ENCODE results near the gene HSH2D. TPM values are rescaled to one million over a fixed set of nuclear protein-coding genes. Genes with fewer than 3 reads are reported as not detected.

The HSH2D gene
- total and polyA plus RNA-seq, 4 experiments from 2014 or later: 5.5 to 18.8 (median 15.2) TPM

DNA sequence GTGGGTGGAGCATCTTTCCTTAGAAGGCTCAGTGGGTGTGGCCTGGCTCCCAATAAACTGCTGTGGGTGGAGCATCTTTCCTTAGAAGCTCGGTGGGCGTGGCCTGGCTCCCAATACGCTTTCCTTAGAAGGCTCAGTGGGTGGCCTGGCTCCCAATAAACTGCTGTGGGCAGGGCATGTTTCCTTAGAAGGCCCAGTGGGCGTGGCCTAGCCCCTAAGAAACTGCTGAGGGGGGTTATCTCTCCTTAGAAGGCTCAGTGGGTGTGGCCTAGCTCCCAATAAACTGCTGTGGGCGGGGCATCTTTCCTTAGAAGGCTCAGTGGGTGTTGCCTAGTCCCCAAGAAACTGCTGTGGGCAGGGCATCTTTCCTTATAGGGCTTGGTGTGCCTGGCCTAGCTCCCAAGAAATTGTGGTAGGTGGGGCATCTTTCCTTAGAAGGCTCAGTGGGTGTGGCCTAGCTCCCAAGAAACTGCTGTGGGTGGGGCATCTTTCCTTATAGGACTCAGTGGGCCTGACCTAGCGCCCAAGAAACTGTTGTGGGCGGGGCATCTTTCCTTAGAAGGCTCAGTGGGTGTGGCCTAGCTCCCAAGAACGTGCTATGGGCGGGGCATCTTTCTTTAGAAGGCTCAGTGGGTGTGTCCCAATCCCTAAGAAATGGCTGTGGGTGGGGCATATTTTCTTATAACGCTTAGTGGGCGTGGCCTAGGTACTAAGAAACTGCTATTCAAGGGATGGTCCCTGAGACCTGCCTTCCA lies 10.3 kb downstream of the HSH2D start:
- H3K9me3 Mint-ChIP-seq: peaks cover 0 to 3% (median 0%) of the 10 kb centered on the region in 8 donors
- intact Hi-C loops (cut with micrococcal nuclease): no loop called here
- H3K27me3 Mint-ChIP-seq: no peaks in the 10 kb centered on the region
- ChIA-PET POLR2A (ENCODE audit: partially characterized antibody) (interaction anchor here (0.6 to 1.2 kb wide), 2 partner anchors 17 to 83 kb away, joined by 3 read pairs; no protein-coding TSS in a partner anchor), CTCF (ENCODE audit: partially characterized antibody) (interaction anchor here (1.0 kb wide), 2 partner anchors 10 to 91 kb away, joined by 3 read pairs; partner anchors contain the start of gene HSH2D)
- Histone ChIP-seq H3K36me3 (ENCODE audit: insufficient read depth, low read length) (peaks cover 59% of the 10 kb centered on the region), H3K27me3 (ENCODE audit: insufficient read depth, low read length) (no peaks in the 10 kb centered on the region), H3K27ac (ENCODE audit: low read depth, low read length) (no peak overlapping the region), H3K9me3 (ENCODE audit: control insufficient read depth in 1 of 2, low read length in 2 of 2) (no peaks in the 10 kb centered on the region), H3K4me1 (ENCODE audit: insufficient read depth, low read length) (no peaks in the 10 kb centered on the region), H3K4me3 (ENCODE audit: low read length in 2 of 2) (no peak overlapping the region)
- peak overlapping the region in 1 of 7 donors; percentile 86 for H3K27ac Mint-ChIP-seq
- H3K4me3 Mint-ChIP-seq: no peak overlapping the region
- H3K4me1 Mint-ChIP-seq: peaks cover 0 to 4% (median under 1%) of the 10 kb centered on the region in 4 donors
- H3K36me3 Mint-ChIP-seq: peaks cover 41 to 61% of the 10 kb centered on the region in 2 donors
- DNase-seq: no peak

DNA sequence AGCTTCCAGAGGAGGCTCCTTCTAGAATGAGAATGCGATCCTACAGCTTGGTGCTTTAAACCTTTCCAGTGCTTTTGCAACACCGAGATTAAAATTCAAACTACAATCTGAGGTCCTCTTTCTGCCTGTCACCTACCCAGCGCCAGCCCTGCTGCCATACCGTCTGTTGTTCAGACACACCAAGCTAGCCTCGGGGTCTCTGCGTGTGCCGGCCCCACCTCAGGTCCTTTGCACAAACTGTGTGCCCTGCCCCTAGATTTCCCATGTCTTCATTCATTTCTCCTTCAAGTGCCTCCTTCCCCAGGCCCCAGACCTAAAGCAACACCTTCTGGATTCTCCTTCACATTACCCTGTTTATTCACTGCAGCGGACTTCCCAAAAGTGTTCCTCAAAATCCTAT lies 11.1 kb downstream of the HSH2D start:
- DNase-seq: no peak
- Mint-ChIP-seq H3K4me3 (no peak overlapping the region), H3K4me1 (peaks cover 0 to 4% (median 0%) of the 10 kb centered on the region in 4 donors), H3K27me3 (no peaks in the 10 kb centered on the region), H3K36me3 (peaks cover 41 to 53% of the 10 kb centered on the region in 2 donors), H3K9me3 (peaks cover 0 to 3% (median 0%) of the 10 kb centered on the region in 8 donors), H3K27ac (peak overlapping the region in 6 of 7 donors; percentile 0 to 75 (median 18))
- H3K27me3 ChIP-seq (ENCODE audit: insufficient read depth, low read length): no peaks in the 10 kb centered on the region
- CTCF ChIA-PET (ENCODE audit: partially characterized antibody): interaction anchor here (1.0 kb wide), 2 partner anchors 11 to 92 kb away, joined by 3 read pairs; partner anchors contain the start of gene HSH2D
- H3K36me3 ChIP-seq (ENCODE audit: insufficient read depth, low read length): peaks cover 54% of the 10 kb centered on the region
- H3K4me1 ChIP-seq (ENCODE audit: insufficient read depth, low read length): no peaks in the 10 kb centered on the region
- intact Hi-C loops (cut with micrococcal nuclease): no loop called here
- POLR2A ChIA-PET (ENCODE audit: partially characterized antibody): no interaction called here
- H3K9me3 ChIP-seq (ENCODE audit: control insufficient read depth in 1 of 2, low read length in 2 of 2): no peaks in the 10 kb centered on the region
- no peak overlapping the region for H3K27ac ChIP-seq (ENCODE audit: low read depth, low read length)
- H3K4me3 ChIP-seq (ENCODE audit: low read length in 2 of 2): no peak overlapping the region

DNA sequence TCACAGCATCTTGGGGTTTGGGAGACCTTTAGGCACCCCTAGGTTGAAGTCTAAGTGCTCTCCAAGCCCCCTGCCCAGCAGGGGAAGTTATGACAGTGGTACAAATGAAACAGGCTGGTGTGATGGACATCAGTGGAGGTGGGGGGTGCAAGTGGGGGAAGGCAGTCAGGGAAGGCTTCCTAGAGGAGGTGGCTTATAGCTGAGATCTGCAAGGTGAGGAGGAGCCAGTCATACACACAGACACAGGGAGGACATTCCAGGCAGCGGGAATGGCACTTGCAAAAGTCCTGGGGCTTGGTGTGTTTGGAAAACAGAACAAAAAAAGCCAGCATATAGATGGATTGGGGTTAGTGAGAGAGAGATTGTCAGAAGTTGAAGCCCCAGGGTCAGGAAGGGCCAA lies 11.6 kb downstream of the HSH2D start:
- intact Hi-C loops (cut with micrococcal nuclease): no loop called here
- Histone ChIP-seq H3K4me3 (ENCODE audit: low read length in 2 of 2) (no peak overlapping the region), H3K27ac (ENCODE audit: low read depth, low read length) (no peak overlapping the region), H3K4me1 (ENCODE audit: insufficient read depth, low read length) (no peaks in the 10 kb centered on the region), H3K9me3 (ENCODE audit: control insufficient read depth in 1 of 2, low read length in 2 of 2) (no peaks in the 10 kb centered on the region), H3K27me3 (ENCODE audit: insufficient read depth, low read length) (no peaks in the 10 kb centered on the region), H3K36me3 (ENCODE audit: insufficient read depth, low read length) (peaks cover 48% of the 10 kb centered on the region)
- Mint-ChIP-seq H3K4me1 (peaks cover 0 to 4% (median 0%) of the 10 kb centered on the region in 4 donors), H3K27ac (peak overlapping the region in 6 of 7 donors; percentile 3 to 78 (median 26)), H3K9me3 (peaks cover 0 to 3% (median 0%) of the 10 kb centered on the region in 8 donors), H3K36me3 (peaks cover 41 to 50% of the 10 kb centered on the region in 2 donors), H3K27me3 (no peaks in the 10 kb centered on the region), H3K4me3 (no peak overlapping the region)
- POLR2A ChIA-PET (ENCODE audit: partially characterized antibody): no interaction called here
- CTCF ChIA-PET (ENCODE audit: partially characterized antibody): interaction anchor here (0.9 to 1.0 kb wide), 3 partner anchors 12 to 94 kb away, joined by 3 read pairs; partner anchors contain the start of gene HSH2D
- no peak for DNase-seq

DNA sequence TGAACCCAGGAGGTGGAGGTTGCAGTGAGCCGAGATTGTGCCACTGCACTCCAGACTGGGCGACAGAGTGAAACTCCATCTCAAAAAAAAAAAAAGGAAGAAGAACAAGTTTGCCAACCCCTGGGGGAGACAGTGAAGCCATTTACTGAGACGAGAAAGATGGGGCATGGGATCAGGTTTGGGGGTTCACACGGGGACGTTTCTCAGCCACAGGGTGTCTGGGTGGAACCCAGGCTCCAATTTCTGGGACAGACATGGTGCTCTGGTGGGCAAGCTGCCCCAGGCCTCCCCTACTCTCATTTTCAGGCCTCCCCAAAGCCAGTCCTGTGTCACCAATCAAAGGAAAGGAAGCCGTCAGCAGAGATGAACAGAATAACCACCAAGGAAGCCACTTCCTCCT lies 13.4 kb downstream of the HSH2D start:
- H3K4me1 Mint-ChIP-seq: peaks cover 0 to 5% (median 2%) of the 10 kb centered on the region in 4 donors
- CTCF ChIA-PET (ENCODE audit: partially characterized antibody): no interaction called here
- no peak overlapping the region for H3K27ac ChIP-seq (ENCODE audit: low read depth, low read length)
- intact Hi-C loops (cut with micrococcal nuclease): no loop called here
- POLR2A ChIA-PET (ENCODE audit: partially characterized antibody): interaction anchor here (2.0 kb wide), 1 partner anchor 13 kb away, joined by 5 read pairs; the partner anchor contains the start of gene HSH2D
- H3K4me1 ChIP-seq (ENCODE audit: insufficient read depth, low read length): no peaks in the 10 kb centered on the region
- H3K9me3 ChIP-seq (ENCODE audit: control insufficient read depth in 1 of 2, low read length in 2 of 2): no peaks in the 10 kb centered on the region
- peak overlapping the region in 1 of 7 donors; percentile 27 for H3K27ac Mint-ChIP-seq
- H3K27me3 ChIP-seq (ENCODE audit: insufficient read depth, low read length): no peaks in the 10 kb centered on the region
- H3K36me3 Mint-ChIP-seq: peaks cover 41 to 44% of the 10 kb centered on the region in 2 donors
- no peak overlapping the region for H3K4me3 ChIP-seq (ENCODE audit: low read length in 2 of 2)
- no peak for DNase-seq
- H3K36me3 ChIP-seq (ENCODE audit: insufficient read depth, low read length): peaks cover 41% of the 10 kb centered on the region
- no peaks in the 10 kb centered on the region for H3K27me3 Mint-ChIP-seq
- peaks cover 0 to 3% (median 0%) of the 10 kb centered on the region in 8 donors for H3K9me3 Mint-ChIP-seq
- H3K4me3 Mint-ChIP-seq: no peak overlapping the region

DNA sequence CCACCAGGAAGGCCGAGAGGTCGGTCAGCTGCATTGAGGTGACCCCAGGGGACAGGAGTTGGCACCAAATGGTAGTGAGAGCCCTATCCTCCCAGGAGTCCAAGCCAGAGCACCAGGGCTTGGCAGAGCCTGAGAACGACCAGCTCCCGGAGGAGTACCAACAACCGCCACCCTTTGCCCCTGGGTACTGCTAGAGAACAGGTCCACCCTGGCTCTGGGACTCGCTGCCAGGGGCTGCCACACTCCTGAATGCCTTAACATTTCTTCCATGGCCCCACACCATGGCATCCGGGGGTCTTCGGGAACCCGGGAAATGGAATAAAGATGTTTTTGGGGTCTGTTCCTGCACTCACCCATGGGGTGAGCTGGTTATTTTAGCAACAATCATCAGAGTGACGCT lies 14.1 kb downstream of the HSH2D start:
- H3K27ac Mint-ChIP-seq: no peak overlapping the region
- H3K9me3 ChIP-seq (ENCODE audit: control insufficient read depth in 1 of 2, low read length in 2 of 2): no peaks in the 10 kb centered on the region
- H3K4me3 ChIP-seq (ENCODE audit: low read length in 2 of 2): no peak overlapping the region
- no peaks in the 10 kb centered on the region for H3K27me3 ChIP-seq (ENCODE audit: insufficient read depth, low read length)
- ChIA-PET POLR2A (ENCODE audit: partially characterized antibody) (interaction anchor here (2.0 kb wide), 1 partner anchor 14 kb away, joined by 5 read pairs; the partner anchor contains the start of gene HSH2D), CTCF (ENCODE audit: partially characterized antibody) (interaction anchor here (1.0 kb wide), 1 partner anchor 87 kb away, joined by 3 read pairs; no protein-coding TSS in a partner anchor)
- H3K4me1 Mint-ChIP-seq: peaks cover 0 to 5% (median 2%) of the 10 kb centered on the region in 4 donors
- intact Hi-C loops (cut with micrococcal nuclease): no loop called here
- H3K9me3 Mint-ChIP-seq: peaks cover 0 to 3% (median 0%) of the 10 kb centered on the region in 8 donors
- peaks cover 38 to 40% of the 10 kb centered on the region in 2 donors for H3K36me3 Mint-ChIP-seq
- no peak overlapping the region for H3K27ac ChIP-seq (ENCODE audit: low read depth, low read length)
- no peaks in the 10 kb centered on the region for H3K4me1 ChIP-seq (ENCODE audit: insufficient read depth, low read length)
- H3K27me3 Mint-ChIP-seq: no peaks in the 10 kb centered on the region
- no peak for DNase-seq
- H3K4me3 Mint-ChIP-seq: no peak overlapping the region
- H3K36me3 ChIP-seq (ENCODE audit: insufficient read depth, low read length): peaks cover 39% of the 10 kb centered on the region

DNA sequence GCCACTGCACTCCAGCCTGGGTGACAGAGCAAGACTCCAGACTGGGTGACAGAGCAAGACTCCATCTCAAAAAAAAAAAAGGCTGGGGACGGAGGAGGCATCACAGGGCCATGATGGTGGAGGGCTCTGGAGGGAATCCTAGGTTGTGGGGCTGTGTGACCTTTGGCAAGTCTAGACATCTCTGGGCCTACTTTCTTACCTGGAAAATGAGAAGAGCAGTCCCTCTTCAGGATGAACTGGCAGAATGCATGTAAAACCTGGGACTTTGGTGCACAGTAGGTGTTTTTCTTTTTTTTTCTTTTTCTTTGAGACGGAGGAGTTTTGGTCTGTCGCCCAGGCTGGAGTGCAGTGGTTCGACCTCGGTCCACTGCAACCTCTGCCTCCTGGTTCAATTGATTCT lies 16.2 kb downstream of the HSH2D start:
- ChIA-PET CTCF (ENCODE audit: partially characterized antibody) (interaction anchor here (0.6 kb wide), 1 partner anchor 589 kb away, joined by 4 read pairs; no protein-coding TSS in a partner anchor), POLR2A (ENCODE audit: partially characterized antibody) (interaction anchor here (1.1 kb wide), 1 partner anchor 10 kb away, joined by 3 read pairs; no protein-coding TSS in a partner anchor)
- Histone ChIP-seq H3K4me1 (ENCODE audit: insufficient read depth, low read length) (no peaks in the 10 kb centered on the region), H3K36me3 (ENCODE audit: insufficient read depth, low read length) (peaks cover 18% of the 10 kb centered on the region), H3K27ac (ENCODE audit: low read depth, low read length) (no peak overlapping the region), H3K9me3 (ENCODE audit: control insufficient read depth in 1 of 2, low read length in 2 of 2) (no peaks in the 10 kb centered on the region), H3K4me3 (ENCODE audit: low read length in 2 of 2) (no peak overlapping the region), H3K27me3 (ENCODE audit: insufficient read depth, low read length) (no peaks in the 10 kb centered on the region)
- no peaks in the 10 kb centered on the region for H3K27me3 Mint-ChIP-seq
- peaks cover 24 to 25% of the 10 kb centered on the region in 2 donors for H3K36me3 Mint-ChIP-seq
- no peak for DNase-seq
- peaks cover 0 to 4% (median 0%) of the 10 kb centered on the region in 8 donors for H3K9me3 Mint-ChIP-seq
- H3K27ac Mint-ChIP-seq: no peak overlapping the region
- peaks cover 0 to 5% (median 2%) of the 10 kb centered on the region in 4 donors for H3K4me1 Mint-ChIP-seq
- intact Hi-C loops (cut with micrococcal nuclease): no loop called here
- H3K4me3 Mint-ChIP-seq: no peak overlapping the region

DNA sequence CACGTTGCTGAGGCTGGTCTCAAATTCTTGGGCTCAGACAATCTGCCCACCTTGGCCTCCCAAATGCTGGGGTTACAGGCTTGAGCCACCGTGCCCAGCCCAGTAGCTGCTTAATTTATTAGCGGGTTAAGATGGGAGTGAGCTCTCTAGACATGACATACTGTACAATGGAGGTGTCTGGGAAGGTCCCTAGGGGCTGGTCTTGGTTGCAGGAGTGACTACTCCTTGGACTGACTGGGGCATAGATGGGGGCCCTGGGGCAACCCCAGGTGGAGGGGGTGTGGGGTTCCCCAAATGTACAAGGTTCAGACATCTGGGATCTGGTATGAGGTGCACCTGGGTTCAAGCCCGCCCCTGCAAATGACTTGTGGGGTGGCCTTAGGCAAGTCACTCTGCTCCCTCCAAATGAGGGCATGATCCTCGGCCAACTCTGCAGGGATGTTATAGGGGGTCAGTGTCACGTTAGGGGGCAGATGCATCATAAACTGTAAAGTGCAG lies 17.0 kb downstream of the HSH2D start:
- ChIA-PET CTCF (ENCODE audit: partially characterized antibody) (no interaction called here), POLR2A (ENCODE audit: partially characterized antibody) (no interaction called here)
- intact Hi-C loops (cut with micrococcal nuclease): no loop called here

More for the DNA sequence above, 17.0 kb downstream of the HSH2D start:
- H3K27me3 ChIP-seq (ENCODE audit: insufficient read depth, low read length): no peaks in the 10 kb centered on the region
- no peak overlapping the region for H3K4me3 Mint-ChIP-seq
- peaks cover 0 to 5% (median 0%) of the 10 kb centered on the region in 8 donors for H3K9me3 Mint-ChIP-seq
- H3K4me1 Mint-ChIP-seq: peaks cover 0 to 5% (median 0%) of the 10 kb centered on the region in 4 donors
- H3K9me3 ChIP-seq (ENCODE audit: control insufficient read depth in 1 of 2, low read length in 2 of 2): no peaks in the 10 kb centered on the region
- H3K4me3 ChIP-seq (ENCODE audit: low read length in 2 of 2): no peak overlapping the region
- H3K27ac Mint-ChIP-seq: no peak overlapping the region
- no peak overlapping the region for H3K27ac ChIP-seq (ENCODE audit: low read depth, low read length)
- DNase-seq: no peak
- no peaks in the 10 kb centered on the region for H3K4me1 ChIP-seq (ENCODE audit: insufficient read depth, low read length)
- H3K36me3 Mint-ChIP-seq: peaks cover 16 to 17% of the 10 kb centered on the region in 2 donors
- no peaks in the 10 kb centered on the region for H3K27me3 Mint-ChIP-seq
- peaks cover 13% of the 10 kb centered on the region for H3K36me3 ChIP-seq (ENCODE audit: insufficient read depth, low read length)

All from CD4-positive, alpha-beta memory T cell (primary cell).